HG03378 (cell line): ENCODE data around the gene SMIM10L2A.
"Not testable (repeated sequence)": the region's sequence is repeated elsewhere in the genome, so short reads cannot be mapped to it uniquely, and the experiment has no call there.

Source experiments
- ATAC-seq: cut with Tn5 transposase; IDR thresholded peaks from one replicate; pipeline ENCODE4 v1.9.1; 2021; ENCODE audit warnings: mild to moderate bottlenecking, moderate library complexity; ENCODE audit not compliant: unreplicated experiment

The SMIM10L2A gene

GRCh38 chrX:135449637-135450550 is 28.1 kb downstream of the SMIM10L2A start:
- ATAC-seq = no peak

GRCh38 chrX:135453381-135453780 is 31.6 kb downstream of the SMIM10L2A start:
- ATAC-seq = no peak

- ATAC-seq = no peak
These were observed 33.1 kb downstream of the SMIM10L2A start for GRCh38 chrX:135454816-135455215.

- not testable (repeated sequence) for ATAC-seq
These were observed 40.0 kb downstream of the SMIM10L2A start for GRCh38 chrX:135461756-135462155.

GRCh38 chrX:135463937-135464336 is 42.2 kb downstream of the SMIM10L2A start:
- no peak for ATAC-seq

- no peak for ATAC-seq
These were observed 54.6 kb downstream of the SMIM10L2A start for GRCh38 chrX:135476378-135476777.

GRCh38 chrX:135477576-135477975 is 55.8 kb downstream of the SMIM10L2A start:
- ATAC-seq = no peak
